Neural cell (in vitro differentiated cells): Measurements from ENCODE around the gene TUBGCP2.

Source experiments
- EZH2 ChIP-seq: fragments of 200-600, 300-800 bp; shearing (Covaris generic), sonication (generic); IDR thresholded peaks from 2 replicates; pipeline ENCODE4 v1.6.1; 2014; ENCODE audit warnings: antibody characterized with exemption, low read length, borderline replicate concordance, mild to moderate bottlenecking; ENCODE audit not compliant: insufficient read depth, poor library complexity, severe bottlenecking
- POLR2AphosphoS5 ChIP-seq: IDR thresholded peaks from 2 replicates; pipeline ENCODE4 v1.6.1; 2012
- RAD21 ChIP-seq: fragments of 450-650 bp; conservative IDR thresholded peaks from 2 replicates; pipeline ENCODE4 v1.6.1; 2014; ENCODE audit warnings: antibody characterized with exemption, mild to moderate bottlenecking, moderate library complexity
- TAF1 ChIP-seq: IDR thresholded peaks from 2 replicates; pipeline ENCODE4 v1.6.1; 2012; ENCODE audit warnings: low read depth
- TF ChIP-seq, protein P1 (sequence below): fragments of 450-650 bp; IDR thresholded peaks from 2 replicates; pipeline ENCODE4 v1.5.1; 2014; ENCODE audit warnings: antibody characterized with exemption, mild to moderate bottlenecking, moderate library complexity; ENCODE audit not compliant: poor library complexity, severe bottlenecking
- TF ChIP-seq, protein P2 (sequence below): IDR thresholded peaks from 2 replicates; pipeline ENCODE4 v1.6.1; 2012; ENCODE audit warnings: borderline replicate concordance

DNA sequence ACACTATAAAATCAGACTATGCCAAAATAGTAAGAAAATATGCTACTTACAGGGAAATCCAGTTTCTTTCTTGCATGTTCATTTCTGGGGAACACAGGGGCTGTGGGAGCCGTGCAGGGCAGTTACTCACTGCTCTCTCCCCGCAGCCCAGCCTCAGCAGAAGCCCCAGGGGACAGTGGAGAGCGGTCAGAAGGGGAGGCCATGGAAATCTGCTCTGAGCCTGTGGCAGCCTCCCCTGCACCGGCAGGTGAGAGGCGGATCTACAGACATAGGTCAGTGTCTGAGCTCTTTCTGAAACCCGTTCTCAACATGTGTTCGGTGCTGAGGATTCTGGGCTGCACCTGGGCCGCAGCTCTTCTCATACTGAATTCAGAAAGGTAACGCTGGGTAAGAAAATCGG lies 2.9 kb upstream of the TUBGCP2 start:
- TF ChIP-seq, protein P1, sequence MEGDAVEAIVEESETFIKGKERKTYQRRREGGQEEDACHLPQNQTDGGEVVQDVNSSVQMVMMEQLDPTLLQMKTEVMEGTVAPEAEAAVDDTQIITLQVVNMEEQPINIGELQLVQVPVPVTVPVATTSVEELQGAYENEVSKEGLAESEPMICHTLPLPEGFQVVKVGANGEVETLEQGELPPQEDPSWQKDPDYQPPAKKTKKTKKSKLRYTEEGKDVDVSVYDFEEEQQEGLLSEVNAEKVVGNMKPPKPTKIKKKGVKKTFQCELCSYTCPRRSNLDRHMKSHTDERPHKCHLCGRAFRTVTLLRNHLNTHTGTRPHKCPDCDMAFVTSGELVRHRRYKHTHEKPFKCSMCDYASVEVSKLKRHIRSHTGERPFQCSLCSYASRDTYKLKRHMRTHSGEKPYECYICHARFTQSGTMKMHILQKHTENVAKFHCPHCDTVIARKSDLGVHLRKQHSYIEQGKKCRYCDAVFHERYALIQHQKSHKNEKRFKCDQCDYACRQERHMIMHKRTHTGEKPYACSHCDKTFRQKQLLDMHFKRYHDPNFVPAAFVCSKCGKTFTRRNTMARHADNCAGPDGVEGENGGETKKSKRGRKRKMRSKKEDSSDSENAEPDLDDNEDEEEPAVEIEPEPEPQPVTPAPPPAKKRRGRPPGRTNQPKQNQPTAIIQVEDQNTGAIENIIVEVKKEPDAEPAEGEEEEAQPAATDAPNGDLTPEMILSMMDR: no peak
- no peak for TF ChIP-seq EZH2
- TF ChIP-seq, protein P2, sequence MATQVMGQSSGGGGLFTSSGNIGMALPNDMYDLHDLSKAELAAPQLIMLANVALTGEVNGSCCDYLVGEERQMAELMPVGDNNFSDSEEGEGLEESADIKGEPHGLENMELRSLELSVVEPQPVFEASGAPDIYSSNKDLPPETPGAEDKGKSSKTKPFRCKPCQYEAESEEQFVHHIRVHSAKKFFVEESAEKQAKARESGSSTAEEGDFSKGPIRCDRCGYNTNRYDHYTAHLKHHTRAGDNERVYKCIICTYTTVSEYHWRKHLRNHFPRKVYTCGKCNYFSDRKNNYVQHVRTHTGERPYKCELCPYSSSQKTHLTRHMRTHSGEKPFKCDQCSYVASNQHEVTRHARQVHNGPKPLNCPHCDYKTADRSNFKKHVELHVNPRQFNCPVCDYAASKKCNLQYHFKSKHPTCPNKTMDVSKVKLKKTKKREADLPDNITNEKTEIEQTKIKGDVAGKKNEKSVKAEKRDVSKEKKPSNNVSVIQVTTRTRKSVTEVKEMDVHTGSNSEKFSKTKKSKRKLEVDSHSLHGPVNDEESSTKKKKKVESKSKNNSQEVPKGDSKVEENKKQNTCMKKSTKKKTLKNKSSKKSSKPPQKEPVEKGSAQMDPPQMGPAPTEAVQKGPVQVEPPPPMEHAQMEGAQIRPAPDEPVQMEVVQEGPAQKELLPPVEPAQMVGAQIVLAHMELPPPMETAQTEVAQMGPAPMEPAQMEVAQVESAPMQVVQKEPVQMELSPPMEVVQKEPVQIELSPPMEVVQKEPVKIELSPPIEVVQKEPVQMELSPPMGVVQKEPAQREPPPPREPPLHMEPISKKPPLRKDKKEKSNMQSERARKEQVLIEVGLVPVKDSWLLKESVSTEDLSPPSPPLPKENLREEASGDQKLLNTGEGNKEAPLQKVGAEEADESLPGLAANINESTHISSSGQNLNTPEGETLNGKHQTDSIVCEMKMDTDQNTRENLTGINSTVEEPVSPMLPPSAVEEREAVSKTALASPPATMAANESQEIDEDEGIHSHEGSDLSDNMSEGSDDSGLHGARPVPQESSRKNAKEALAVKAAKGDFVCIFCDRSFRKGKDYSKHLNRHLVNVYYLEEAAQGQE: no peak
- no peak for TF ChIP-seq RAD21
- no peak for TF ChIP-seq TAF1
- no peak for TF ChIP-seq POLR2AphosphoS5
